Inflammatory macrophage treated with lipopolysaccharide for 4 hours (primary cell): ENCODE measurements around the gene PRUNE2.

Experiments
- DNase-seq: peaks from one replicate; pipeline ENCODE4 v3.0.0-alpha.2; 2020

PRUNE2 gene

GRCh38 chr9:76619640-76620039 lies 286.3 kb downstream of the PRUNE2 start:
- peak; percentile 56 for DNase-seq

DNA sequence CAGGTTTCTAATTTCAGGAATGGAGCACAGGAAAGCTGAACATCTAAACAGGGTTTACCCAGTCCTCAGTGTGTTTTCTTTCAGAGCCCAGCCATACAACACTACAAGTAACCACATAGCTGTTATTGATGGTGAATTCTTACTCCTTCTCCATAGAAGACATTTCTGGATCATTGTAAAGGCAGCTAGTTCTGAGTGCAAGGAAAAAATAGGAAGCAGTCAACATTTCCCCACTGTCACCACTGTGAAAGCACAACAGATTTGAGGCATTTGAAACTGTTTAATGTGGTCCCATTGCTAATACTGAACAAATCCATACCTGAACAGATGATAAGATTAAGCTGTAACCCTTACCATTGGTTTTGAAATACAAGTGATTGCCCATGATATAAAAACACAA lies 286.7 kb downstream of the PRUNE2 start:
- DNase-seq = peak; percentile 57

GRCh38 chr9:76618762-76619161 lies 287.2 kb downstream of the PRUNE2 start:
- DNase-seq = peak; percentile 76

GRCh38 chr9:76617497-76618175 lies 288.3 kb downstream of the PRUNE2 start:
- no peak for DNase-seq

- no peak for DNase-seq
These were observed 289.1 kb downstream of the PRUNE2 start for GRCh38 chr9:76616780-76617179.

DNA sequence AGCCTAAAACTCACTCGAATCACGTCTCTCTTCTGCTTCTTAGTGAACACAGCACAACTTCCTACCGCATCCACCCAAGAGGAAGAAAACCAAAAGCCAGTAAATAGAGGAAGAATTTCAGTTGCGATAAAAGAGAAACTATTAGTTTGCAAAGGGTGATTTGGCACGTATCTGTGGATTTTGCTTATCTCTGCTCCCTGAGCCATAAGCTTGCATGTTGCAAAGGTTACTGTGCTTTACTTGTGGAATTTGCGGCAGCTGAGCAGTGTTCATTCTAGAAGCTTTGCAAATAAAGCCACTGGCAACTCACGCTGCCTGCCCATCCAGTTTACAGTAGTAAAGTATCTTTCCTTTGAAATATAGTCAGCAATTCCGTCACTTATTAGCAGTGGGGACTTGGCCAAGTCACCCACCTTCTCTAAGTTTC lies 290.7 kb downstream of the PRUNE2 start:
- peak; percentile 79 for DNase-seq

GRCh38 chr9:76613974-76614373 lies 291.9 kb downstream of the PRUNE2 start:
- no peak for DNase-seq

DNA sequence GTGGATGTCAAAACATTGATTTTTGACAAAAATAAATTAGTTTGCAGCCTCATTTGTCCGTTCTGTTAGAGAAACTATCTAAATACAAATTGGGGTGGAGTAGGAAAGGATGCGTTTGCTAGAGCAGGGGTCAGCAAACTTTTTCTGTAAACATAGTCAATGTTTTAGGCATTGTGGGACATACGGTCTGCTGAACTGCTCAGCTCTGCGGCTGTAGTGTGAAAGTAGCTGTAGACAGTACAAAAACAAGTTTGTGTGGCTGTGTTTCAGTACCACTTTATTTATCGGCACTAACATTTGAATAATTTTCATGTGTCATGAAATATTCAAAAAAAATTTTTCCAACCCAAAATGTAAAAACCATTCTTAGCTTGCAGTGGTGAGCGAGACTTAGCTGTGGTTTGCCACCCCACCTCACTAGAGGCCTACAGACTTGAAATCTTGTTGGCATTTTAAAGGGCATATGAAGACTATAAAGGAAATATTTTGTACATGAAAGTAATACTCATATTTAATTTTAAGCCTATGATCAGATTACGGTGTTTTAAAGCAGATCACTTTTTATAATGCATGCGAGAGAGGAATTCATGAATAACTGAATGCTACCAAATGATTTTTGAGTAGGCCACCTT lies 292.6 kb downstream of the PRUNE2 start:
- DNase-seq = no peak

GRCh38 chr9:76610011-76610352 lies 295.9 kb downstream of the PRUNE2 start:
- DNase-seq = peak; percentile 81

DNA sequence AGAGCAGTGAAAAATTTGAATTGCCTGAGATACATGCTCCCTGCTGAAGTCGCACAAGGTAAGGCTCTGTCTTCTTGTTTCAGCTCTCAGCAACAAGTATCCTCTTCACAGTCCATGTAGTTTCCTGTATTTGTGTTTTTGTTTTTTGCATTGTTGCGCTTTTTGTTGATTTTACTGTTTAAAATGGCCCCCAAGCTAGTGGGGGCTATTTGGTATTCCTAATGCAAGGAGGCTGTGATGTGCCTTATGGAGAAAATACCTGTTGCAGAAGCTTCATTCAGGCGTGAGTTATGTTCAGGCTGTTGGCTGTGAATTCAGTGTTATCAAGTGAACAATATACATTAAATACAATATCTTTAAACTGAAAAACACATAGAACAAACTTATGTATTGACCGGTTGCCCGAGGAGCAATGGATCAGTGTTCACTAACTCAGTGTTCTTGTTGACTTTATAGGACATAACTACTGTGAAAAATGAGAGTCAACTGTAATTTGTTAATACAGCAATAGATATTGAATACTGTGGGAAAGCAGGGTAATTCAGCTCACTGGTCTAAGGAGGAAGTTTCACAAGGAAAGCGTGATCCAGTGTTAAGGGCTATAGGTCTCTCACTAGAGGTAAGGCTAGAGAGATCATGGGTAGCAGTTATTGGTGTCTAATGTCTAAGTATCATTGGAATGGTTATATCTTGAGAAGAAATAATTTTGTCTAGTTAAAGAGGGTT lies 296.5 kb downstream of the PRUNE2 start:
- DNase-seq = peak; percentile 49

GRCh38 chr9:76608575-76609273 lies 297.2 kb downstream of the PRUNE2 start:
- peak; percentile 87 for DNase-seq

DNA sequence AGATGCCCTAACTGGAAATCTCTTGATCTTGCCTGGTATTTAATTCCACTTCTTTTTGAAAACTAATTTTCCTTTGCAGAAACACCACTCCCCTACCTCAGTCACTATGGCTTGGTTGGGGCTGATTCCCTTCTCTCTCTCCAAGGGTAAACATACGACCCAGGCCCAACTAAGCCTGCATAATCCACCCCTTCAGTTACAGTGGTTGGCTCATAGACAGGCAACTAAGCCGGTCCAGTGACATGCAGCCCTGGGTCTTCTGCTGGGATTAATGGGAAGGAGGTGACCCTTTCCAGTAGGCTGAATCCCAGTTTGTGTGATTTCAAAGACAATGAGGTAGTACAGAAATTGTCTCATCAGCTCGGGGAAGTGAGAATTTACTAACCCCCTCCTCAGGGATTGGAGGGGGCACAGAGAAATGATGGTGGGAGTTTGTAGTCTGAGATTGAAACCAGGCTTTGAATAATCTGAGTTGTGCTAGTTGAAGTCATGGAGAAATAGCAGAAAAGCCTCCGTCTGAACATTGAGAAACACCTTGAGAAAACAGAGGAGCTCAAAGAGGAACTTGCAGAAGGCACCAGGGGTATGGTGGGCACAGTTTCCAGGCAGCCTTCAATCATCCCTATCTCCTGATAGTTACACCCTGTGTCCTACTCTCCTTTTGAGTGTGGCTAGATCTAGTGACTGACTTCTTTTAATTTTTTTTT lies 298.0 kb downstream of the PRUNE2 start:
- peak; percentile 79 for DNase-seq

GRCh38 chr9:76605321-76605900 lies 300.5 kb downstream of the PRUNE2 start:
- no peak for DNase-seq

DNA sequence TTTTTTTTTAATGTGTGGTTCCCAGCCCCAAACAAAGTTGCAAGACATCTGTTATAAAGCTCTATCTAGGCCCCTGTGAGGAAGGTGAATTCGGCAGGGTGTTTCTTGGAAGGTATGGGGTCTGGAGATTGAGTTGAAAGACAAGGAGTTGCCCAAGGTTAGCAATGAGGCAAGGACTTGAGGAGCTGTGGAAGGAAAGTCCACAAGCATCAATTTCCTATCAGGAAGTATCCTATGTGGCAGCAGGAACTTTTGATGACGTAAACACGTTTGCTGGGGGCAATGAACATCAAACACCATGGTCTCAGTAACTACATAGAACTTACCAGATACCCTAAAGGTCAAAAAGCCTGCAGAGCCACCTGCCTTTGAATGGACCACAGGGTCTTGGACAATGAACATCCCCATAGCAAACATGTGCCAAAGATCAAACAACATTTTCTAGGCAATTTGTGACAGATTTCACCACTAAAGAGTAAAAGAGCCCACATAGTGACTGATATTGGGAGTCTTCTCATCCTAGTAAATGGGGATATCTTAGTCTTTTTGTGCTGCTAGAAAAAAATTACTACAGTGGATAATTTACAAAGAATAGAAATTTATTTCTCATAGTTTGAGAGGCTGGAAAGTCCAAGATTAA lies 301.9 kb downstream of the PRUNE2 start:
- DNase-seq = peak; percentile 28

GRCh38 chr9:76603448-76603895 lies 302.4 kb downstream of the PRUNE2 start:
- DNase-seq = peak; percentile 85

DNA sequence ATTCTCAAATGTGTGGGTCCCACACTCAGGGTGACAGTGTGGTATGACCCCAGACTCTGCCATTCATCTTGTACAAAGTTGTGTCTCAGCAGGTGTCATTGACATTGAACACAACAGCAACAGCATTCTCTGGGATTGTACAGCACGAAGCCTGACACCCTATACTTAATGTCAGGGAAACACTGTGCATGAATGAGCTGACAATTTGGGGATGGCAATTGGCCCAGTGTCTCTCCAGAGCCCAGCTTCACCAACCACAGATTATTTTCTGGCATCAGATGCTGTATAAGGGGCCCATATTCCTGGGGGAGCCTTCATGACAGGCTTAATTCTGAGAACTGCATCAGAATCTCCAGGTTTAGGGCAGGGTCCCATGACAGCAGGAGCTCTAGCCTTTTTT lies 303.7 kb downstream of the PRUNE2 start:
- DNase-seq = no peak

DNA sequence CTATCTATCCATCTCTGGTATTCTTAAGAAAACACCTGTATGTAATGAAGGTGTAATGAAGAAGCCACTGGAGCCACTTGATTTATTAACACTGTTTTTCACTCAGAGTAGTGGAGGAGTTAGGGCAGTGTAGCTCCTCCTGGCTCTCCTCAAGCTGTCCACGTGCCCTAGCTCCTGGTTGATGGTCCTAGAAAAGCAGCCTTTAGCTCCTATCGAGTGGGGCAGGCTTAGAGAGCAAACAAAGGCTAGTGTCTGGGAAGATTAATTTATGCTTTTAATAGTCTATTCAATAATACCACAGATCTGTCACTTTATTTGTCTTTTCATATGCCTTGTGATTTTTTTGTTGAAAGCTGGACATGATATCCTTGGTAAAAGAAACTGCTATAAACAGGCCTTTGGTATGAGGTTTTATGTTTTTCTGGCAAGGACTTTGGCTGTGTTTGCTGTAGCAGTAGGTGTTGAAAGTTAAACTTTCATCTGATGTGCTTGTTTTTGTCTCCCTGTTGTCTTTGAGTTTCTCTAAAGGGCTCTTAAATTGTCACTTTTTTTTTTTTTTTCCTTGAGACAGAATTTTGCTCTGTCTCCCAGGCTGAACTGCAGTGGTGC lies 305.8 kb downstream of the PRUNE2 start:
- DNase-seq = no peak

GRCh38 chr9:76598981-76599380 lies 306.9 kb downstream of the PRUNE2 start:
- peak; percentile 52 for DNase-seq

- peak; percentile 93 for DNase-seq
These were observed 310.3 kb downstream of the PRUNE2 start for GRCh38 chr9:76595645-76596044.

DNA sequence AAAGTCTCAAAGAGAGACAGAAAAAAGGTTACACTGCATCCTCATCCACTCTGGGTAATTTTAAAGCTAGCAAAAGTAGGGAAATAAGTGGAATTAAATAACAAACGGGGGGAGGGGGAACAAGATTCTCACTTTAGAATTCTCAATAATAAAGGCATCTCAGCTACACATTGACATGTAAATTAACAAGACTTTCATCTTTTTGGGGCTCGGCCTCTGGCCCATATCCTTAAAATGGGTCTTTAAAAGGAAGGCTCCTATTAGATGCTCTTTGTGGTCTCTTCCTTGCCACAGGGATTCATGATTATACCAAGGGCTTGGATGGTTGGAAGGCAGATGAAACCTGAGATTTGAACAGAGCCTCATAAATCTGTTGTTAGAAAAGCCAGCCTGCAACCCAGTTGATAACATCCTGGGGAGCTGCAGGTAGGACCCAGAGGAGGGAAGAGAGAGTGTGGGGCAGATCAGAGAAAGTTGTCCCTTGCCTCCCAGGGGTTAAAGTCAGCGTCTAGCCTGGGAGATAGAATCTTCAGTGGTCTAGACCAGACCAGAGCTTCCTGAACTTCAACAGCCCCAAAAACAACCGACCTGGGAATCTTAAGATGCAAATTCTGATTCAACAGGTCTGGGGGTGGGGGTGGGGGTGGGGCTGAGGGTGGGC lies 311.0 kb downstream of the PRUNE2 start:
- DNase-seq = no peak
